Activated CD8-positive, alpha-beta memory T cell treated with anti-CD3 and anti-CD28 coated beads for 36 hours (primary cell): ENCODE measurements around the gene TBC1D22B. TPM values are rescaled to one million over a fixed set of nuclear protein-coding genes. Genes with fewer than 3 reads are reported as not detected.

Experiments used
- CTCF ChIA-PET: fragments of 350-600 bp; sonication (Branson Sonifier 250); formaldehyde crosslinking; loops from one replicate; lab custom pipeline; 2021; ENCODE audit warnings: antibody characterized with exemption; lab: Charles Lee
- POLR2A ChIA-PET: fragments of 350-600 bp; sonication (Branson Sonifier 250); formaldehyde crosslinking; loops from one replicate; lab custom pipeline; 2021; ENCODE audit warnings: antibody characterized with exemption; lab: Charles Lee
- total RNA-seq, 2 experiments: library from RNA; stranded (reverse); gene quantifications; one replicate each; pipeline ENCODE4 v1.2.3, GENCODE V29; 2021

Gene TBC1D22B, protein sequence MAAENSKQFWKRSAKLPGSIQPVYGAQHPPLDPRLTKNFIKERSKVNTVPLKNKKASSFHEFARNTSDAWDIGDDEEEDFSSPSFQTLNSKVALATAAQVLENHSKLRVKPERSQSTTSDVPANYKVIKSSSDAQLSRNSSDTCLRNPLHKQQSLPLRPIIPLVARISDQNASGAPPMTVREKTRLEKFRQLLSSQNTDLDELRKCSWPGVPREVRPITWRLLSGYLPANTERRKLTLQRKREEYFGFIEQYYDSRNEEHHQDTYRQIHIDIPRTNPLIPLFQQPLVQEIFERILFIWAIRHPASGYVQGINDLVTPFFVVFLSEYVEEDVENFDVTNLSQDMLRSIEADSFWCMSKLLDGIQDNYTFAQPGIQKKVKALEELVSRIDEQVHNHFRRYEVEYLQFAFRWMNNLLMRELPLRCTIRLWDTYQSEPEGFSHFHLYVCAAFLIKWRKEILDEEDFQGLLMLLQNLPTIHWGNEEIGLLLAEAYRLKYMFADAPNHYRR
- total RNA-seq = 10 to 100 TPM; 13.1 to 13.3 TPM

GRCh38 chr6:37257634-37258404 lies at the start of gene TBC1D22B, which contains the start of gene TMEM217:
TSS of gene TBC1D22B (plus strand) at chr6:37257772. CDS start at chr6:37257918, 146 bp downstream.
TSS of gene TMEM217 (minus strand) at chr6:37258144. CDS start at chr6:37219030, 39,114 bp downstream.
- ChIA-PET POLR2A (interaction anchor here (0.8 to 3.1 kb wide), 5 partner anchors 10 to 208 kb away, joined by 3 to 17 read pairs (median 3); no protein-coding TSS in a partner anchor), CTCF (interaction anchor here (1.1 to 2.1 kb wide), 4 partner anchors 16 to 207 kb away, joined by 3 to 9 read pairs (median 4); no protein-coding TSS in a partner anchor)

DNA sequence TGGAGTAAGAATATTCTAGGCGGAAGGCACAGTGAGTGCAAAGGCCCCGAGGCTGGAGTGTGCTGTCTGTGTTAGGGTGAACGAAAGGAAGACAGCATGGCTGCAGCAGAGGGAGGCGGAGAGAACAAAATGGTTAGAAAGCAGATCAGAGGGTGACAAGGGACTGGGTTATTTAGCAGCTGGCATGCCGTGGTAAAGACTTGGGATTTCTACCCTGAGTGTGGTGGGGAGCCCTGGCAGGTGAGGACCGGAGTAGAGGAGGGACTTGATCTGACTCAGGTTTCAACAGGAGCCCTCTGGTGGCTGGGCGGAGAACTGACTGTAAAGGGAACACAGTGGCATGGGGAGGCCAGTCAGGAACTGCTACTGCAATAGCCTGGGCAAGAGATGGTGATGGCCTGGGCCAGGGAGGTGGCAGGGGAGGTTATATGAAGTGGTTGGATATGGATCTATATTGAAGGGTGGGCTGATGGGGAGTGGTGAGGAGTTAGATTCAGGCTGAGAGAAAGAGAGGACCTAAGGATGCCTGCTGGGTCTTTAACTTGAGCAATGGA lies 49.6 kb upstream of the TBC1D22B start:
- CTCF ChIA-PET = interaction anchor here (1.1 to 23.6 kb wide), 9 partner anchors 9 to 440 kb away, joined by 3 to 444 read pairs (median 18); partner anchors contain the start of genes C6orf89 and PIM1
- POLR2A ChIA-PET = interaction anchor here (1.0 kb wide), 2 partner anchors 24 to 35 kb away, joined by 3 to 6 read pairs; no protein-coding TSS in a partner anchor

DNA sequence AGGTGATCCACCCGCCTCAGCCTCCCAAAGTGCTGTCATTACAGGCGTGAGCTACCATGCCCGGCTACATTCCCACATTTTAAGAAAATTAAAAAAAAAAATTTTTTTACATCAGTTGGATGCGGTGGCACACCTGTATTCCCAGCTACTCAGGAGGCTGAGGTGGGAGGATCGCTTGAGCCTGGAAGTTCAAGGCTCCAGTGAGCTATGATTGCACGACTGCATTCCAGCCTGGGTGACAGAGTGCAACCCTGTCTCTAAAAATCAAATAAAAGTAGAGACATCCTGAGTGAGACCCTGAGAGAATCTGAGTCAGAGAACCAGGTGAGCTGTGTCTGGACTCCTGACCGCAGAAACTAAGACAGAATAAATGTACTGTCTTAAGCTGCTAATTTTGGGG lies 48.8 kb upstream of the TBC1D22B start:
- ChIA-PET POLR2A (interaction anchor here (0.8 to 2.0 kb wide), 4 partner anchors 35 to 180 kb away, joined by 4 to 7 read pairs (median 4); no protein-coding TSS in a partner anchor), CTCF (interaction anchor here (0.8 to 23.6 kb wide), 13 partner anchors 18 to 333 kb away, joined by 3 to 444 read pairs (median 11); partner anchors contain the start of genes C6orf89 and PIM1)

GRCh38 chr6:37209461-37210205 lies 47.9 kb upstream of the TBC1D22B start:
- CTCF ChIA-PET = interaction anchor here (0.7 to 23.6 kb wide), 28 partner anchors 11 to 334 kb away, joined by 3 to 444 read pairs (median 4); partner anchors contain the start of genes C6orf89, MTCH1, PIM1 and TBC1D22B
- POLR2A ChIA-PET = interaction anchor here (0.8 to 2.0 kb wide), 7 partner anchors 36 to 224 kb away, joined by 3 to 7 read pairs (median 4); partner anchors contain the start of gene MTCH1

GRCh38 chr6:37210313-37210968 lies 47.1 kb upstream of the TBC1D22B start:
- POLR2A ChIA-PET = interaction anchor here (0.8 to 2.0 kb wide), 5 partner anchors 37 to 225 kb away, joined by 3 to 7 read pairs (median 3); partner anchors contain the start of gene MTCH1
- CTCF ChIA-PET = interaction anchor here (0.7 to 23.6 kb wide), 24 partner anchors 10 to 325 kb away, joined by 3 to 444 read pairs (median 4); partner anchors contain the start of genes C6orf89, MTCH1, PIM1 and TBC1D22B

DNA sequence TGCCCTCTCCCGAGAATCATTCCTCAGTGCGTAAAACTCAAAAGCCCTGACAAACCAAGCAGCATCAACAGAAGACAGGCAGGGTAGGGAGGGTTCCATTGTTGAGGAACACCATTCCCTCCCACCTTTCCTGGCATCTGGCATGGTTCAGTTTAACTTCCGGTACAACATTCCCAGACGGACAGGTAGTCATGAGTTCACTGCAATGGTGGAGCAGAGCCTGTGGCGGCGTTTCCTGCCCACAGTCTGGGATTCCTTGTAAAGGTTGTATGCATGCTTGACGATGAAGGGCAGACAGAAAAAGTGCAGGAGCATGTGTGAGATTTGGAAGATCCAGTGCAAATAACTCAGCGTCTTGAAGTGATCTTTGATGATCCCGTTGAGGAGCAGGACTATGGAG lies 45.3 kb upstream of the TBC1D22B start:
- CTCF ChIA-PET = interaction anchor here (0.8 to 23.6 kb wide), 4 partner anchors 8 to 186 kb away, joined by 3 to 444 read pairs (median 4); no protein-coding TSS in a partner anchor
- POLR2A ChIA-PET = no interaction called here

GRCh38 chr6:37218061-37218460 lies 39.5 kb upstream of the TBC1D22B start:
- POLR2A ChIA-PET = no interaction called here
- CTCF ChIA-PET = no interaction called here

- ChIA-PET CTCF (no interaction called here), POLR2A (no interaction called here)
Observed at GRCh38 chr6:37218511-37218910, 39.1 kb upstream of the TBC1D22B start.

DNA sequence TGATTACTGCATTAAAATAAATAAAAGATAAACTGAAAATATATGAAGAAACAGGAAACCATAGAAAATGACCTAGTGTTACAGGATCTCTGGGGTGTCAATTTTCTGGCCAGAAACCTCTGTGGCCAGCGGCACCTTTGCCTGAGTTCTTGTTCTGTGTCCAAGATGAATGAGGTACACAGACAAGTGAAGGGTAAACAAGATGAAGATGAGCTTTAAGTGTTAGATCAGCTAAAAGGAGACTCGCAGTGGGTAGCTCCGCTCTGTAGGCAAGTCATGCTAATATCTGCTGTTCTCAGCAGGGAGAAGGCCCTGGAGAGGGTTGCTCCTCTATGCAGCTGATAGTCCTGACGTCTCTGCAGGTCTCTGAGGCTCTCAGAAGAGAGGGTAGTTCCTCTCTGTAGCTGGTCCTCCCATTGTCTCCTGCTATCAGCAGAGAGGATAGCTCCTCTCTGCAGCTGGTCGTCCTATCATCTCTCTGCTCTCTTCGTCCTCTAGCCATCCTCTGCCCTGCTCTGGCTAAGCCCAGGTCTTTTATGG lies 35.9 kb upstream of the TBC1D22B start:
- ChIA-PET CTCF (interaction anchor here (1.1 to 3.1 kb wide), 4 partner anchors 16 to 456 kb away, joined by 3 to 12 read pairs (median 5); no protein-coding TSS in a partner anchor), POLR2A (no interaction called here)

GRCh38 chr6:37222125-37222967 lies 35.2 kb upstream of the TBC1D22B start:
- POLR2A ChIA-PET = interaction anchor here (1.0 kb wide), 1 partner anchor 49 kb away, joined by 3 read pairs; no protein-coding TSS in a partner anchor
- CTCF ChIA-PET = interaction anchor here (0.6 to 3.1 kb wide), 6 partner anchors 14 to 320 kb away, joined by 3 to 12 read pairs (median 5); no protein-coding TSS in a partner anchor

DNA sequence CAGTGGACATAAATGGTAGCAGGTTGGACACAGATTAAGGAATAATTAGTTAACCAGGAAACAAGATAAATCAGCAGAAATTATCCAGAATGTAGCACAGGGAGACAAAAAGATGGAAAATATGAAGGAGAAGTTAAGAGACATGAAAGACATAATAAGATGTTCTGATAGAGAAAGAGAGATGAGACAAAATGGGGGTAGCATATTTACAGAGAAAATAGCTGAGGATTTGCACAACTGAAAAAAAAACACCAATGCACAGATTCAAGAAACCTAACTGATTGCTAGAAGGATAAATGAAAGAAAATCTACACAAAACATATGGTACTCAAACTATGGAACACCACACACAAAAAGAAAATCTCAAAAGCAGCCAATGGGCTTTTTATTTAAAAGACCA lies 34.6 kb upstream of the TBC1D22B start:
- POLR2A ChIA-PET = interaction anchor here (1.0 kb wide), 1 partner anchor 50 kb away, joined by 3 read pairs; no protein-coding TSS in a partner anchor
- CTCF ChIA-PET = interaction anchor here (1.4 to 1.6 kb wide), 2 partner anchors 13 to 204 kb away, joined by 3 to 5 read pairs; no protein-coding TSS in a partner anchor

DNA sequence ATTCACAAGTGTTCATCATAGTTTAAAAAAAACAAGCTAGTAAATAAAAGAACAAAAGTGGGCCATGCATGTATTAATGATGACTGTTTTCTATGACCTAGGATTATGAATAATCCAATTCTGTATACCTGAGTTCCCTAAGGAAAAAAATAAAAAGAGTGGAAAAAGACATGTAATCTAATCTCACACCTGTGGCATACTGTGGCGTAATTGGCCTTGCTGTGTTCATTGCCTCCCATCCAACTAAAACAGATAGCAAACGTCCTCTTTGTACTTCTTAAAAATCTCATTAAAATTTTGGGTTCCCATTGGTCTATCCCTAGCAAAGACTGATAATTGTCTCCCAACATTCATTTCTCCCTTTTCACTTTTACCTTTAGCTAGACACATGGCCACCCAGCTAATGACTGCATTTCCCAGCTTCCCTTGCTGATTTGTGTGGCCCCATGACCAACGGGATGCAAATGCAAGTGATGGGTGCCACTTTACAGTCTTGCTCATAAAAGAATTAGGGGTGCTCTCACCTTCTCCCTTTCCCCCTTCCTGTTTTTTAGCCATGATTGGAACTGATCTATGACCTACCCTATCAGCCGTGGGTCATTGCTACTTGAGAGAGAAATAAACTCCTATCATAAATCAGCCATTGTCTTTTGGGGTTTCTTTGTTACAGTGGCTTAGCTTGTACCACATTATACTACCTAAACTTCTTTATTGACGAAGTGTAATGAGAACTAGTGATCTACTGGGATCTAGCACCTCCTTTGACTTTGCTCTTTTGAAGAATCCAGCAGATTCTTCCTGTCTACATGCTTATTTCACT lies 32.0 kb upstream of the TBC1D22B start:
- ChIA-PET POLR2A (interaction anchor here (0.6 kb wide), 1 partner anchor 206 kb away, joined by 4 read pairs; no protein-coding TSS in a partner anchor), CTCF (interaction anchor here (1.0 kb wide), 1 partner anchor 53 kb away, joined by 3 read pairs; no protein-coding TSS in a partner anchor)

GRCh38 chr6:37230104-37230503 lies 27.5 kb upstream of the TBC1D22B start:
- CTCF ChIA-PET = no interaction called here
- POLR2A ChIA-PET = no interaction called here

DNA sequence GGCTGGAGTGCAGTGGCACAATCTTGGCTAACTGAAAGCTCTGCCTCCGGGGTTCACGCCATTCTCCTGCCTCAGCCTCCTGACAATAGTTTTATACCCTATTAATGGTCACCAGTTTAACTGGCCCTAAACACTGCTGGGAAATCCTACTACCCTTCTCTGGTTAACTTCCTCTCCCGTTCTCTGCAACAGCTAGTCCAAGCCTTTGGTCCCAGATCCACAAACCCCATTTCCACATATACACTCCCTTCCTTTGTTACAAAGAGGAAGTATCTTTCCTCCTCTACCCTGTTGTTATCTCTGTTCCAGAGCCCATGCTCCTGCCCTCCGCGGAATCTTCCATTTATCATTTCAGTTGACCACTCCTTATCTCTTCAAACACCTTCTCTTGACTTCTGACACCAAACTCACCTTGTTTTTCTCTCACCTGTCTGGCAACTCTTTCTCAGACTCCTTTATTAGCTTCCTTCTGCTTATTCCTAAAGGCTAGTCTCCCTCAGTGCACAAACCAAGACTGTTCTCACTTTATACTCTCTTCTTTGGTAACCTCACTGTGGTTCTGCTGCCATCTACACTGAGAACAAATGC lies 25.0 kb upstream of the TBC1D22B start:
- CTCF ChIA-PET = no interaction called here

More for the DNA sequence above, 25.0 kb upstream of the TBC1D22B start:
- POLR2A ChIA-PET = no interaction called here
